Measurements from ENCODE around the gene SORCS2.

The SORCS2 gene

GRCh38 chr4:7276515-7276914 lies 84.2 kb downstream of the SORCS2 start:
- no peak for DNase-seq (ENCODE audit: extremely low read depth, low read depth)
- no peak for TF ChIP-seq CTCF (IDR thresholded peaks at IDR 0.05; ENCODE audit: low read depth, low read length)

GRCh38 chr4:7278071-7278765 lies 85.9 kb downstream of the SORCS2 start:
- no peak for TF ChIP-seq CTCF (IDR thresholded peaks at IDR 0.05; ENCODE audit: low read depth, low read length)
- DNase-seq (ENCODE audit: extremely low read depth, low read depth): no peak

GRCh38 chr4:7278981-7279380 lies 86.6 kb downstream of the SORCS2 start:
- no peak for TF ChIP-seq CTCF (IDR thresholded peaks at IDR 0.05; ENCODE audit: low read depth, low read length)
- no peak for DNase-seq (ENCODE audit: extremely low read depth, low read depth)

- TF ChIP-seq CTCF (IDR thresholded peaks at IDR 0.05; ENCODE audit: low read depth, low read length): no peak
- no peak for DNase-seq (ENCODE audit: extremely low read depth, low read depth)
These were observed 87.6 kb downstream of the SORCS2 start for GRCh38 chr4:7279902-7280301.

- DNase-seq (ENCODE audit: extremely low read depth, low read depth): no peak
- TF ChIP-seq CTCF (IDR thresholded peaks at IDR 0.05; ENCODE audit: low read depth, low read length): no peak
These were observed 88.8 kb downstream of the SORCS2 start for GRCh38 chr4:7280926-7281690.

- DNase-seq (ENCODE audit: extremely low read depth, low read depth): no peak
- TF ChIP-seq CTCF (IDR thresholded peaks at IDR 0.05; ENCODE audit: low read depth, low read length): no peak
These were observed 89.6 kb downstream of the SORCS2 start for GRCh38 chr4:7281691-7282665.

Measured in AG09319 (cell line).